Naive thymus-derived CD8-positive, alpha-beta T cell (primary cell): ENCODE data around the gene DLX4. TPM values are rescaled to one million over a fixed set of nuclear protein-coding genes. Genes with fewer than 3 reads are reported as not detected.

Experiments
- ATAC-seq, 2 donors: fragments of 150-1000 bp; cut with Tn5 transposase in 1 of 2; sonication (Bioruptor Pico), chemical (Tn5 transposase) in 1 of 2; 1 replicate in 1 of 2; 2 replicates in 1 of 2; pipeline ENCODE4 v1.10.0; 2021; ENCODE audit warnings: mild to moderate bottlenecking in 2 of 2, moderate library complexity in 2 of 2
- POLR2A ChIA-PET: fragments of 350-600 bp; sonication (Branson Sonifier 250); formaldehyde crosslinking; loops from one replicate; lab custom pipeline; 2021; ENCODE audit warnings: antibody characterized with exemption; lab: Charles Lee
- DNase-seq, 10 donors: peaks; one replicate each; pipeline versions ENCODE4 v3.0.0 to v3.0.0-alpha.2; 2020 to 2022
- H3K27ac Mint-ChIP-seq, 10 donors: one replicate each; pipeline ENCODE4 v1.8.0; 2020 to 2022; ENCODE audit warnings: mild to moderate bottlenecking in 10 of 10, mixed read lengths in 10 of 10, moderate library complexity in 4 of 10, inconsistent platforms in 1 of 10
- H3K27me3 Mint-ChIP-seq, 5 donors: one replicate each; pipeline ENCODE4 v1.8.0; 2021 to 2022; ENCODE audit warnings: mixed read lengths in 5 of 5
- H3K36me3 Mint-ChIP-seq, 3 donors: one replicate each; pipeline ENCODE4 v1.8.0; 2020 to 2022; ENCODE audit warnings: mixed read lengths in 3 of 3, mild to moderate bottlenecking in 2 of 3, inconsistent platforms in 1 of 3
- H3K4me1 Mint-ChIP-seq, 4 donors: one replicate each; pipeline ENCODE4 v1.8.0; 2021 to 2022; ENCODE audit warnings: mixed read lengths in 4 of 4
- H3K4me3 Mint-ChIP-seq, 10 donors: one replicate each; pipeline ENCODE4 v1.8.0; 2020 to 2022; ENCODE audit warnings: mild to moderate bottlenecking in 10 of 10, mixed read lengths in 10 of 10, moderate library complexity in 6 of 10, inconsistent platforms in 1 of 10
- H3K9me3 Mint-ChIP-seq, 9 donors: one replicate each; pipeline ENCODE4 v1.8.0; 2020 to 2022; ENCODE audit warnings: mixed read lengths in 9 of 9, mild to moderate bottlenecking in 3 of 9, inconsistent platforms in 1 of 9, moderate library complexity in 1 of 9
- polyA plus RNA-seq, 3 donors: library from polyadenylated mRNA; unstranded; fragments of 300-500 nt; fragmentation: Illumina TruSeq; gene quantifications; one replicate each; pipeline ENCODE4 v1.2.3, GENCODE V29; 2021
- total RNA-seq, 8 experiments: library from RNA in 2 of 8; stranded (reverse) in 2 of 8; gene quantifications; one replicate each; pipeline ENCODE4 v1.2.3 and lab custom pipeline; 2021 to 2026

Gene DLX4
- total and polyA plus RNA-seq, 5 experiments from 2014 or later = 0.11 to 1.4 (median 0.88) TPM; not detected in 2

- POLR2A ChIA-PET = no interaction called here
- Mint-ChIP-seq H3K9me3 (no peaks in the 10 kb centered on the region), H3K36me3 (no peaks in the 10 kb centered on the region), H3K27me3 (peaks cover 5 to 72% (median 46%) of the 10 kb centered on the region in 5 donors), H3K4me1 (no peaks in the 10 kb centered on the region), H3K27ac (no peak overlapping the region), H3K4me3 (no peak overlapping the region)
- ATAC-seq = no peak
- DNase-seq = no peak
These were observed 36.8 kb upstream of the DLX4 start for GRCh38 chr17:49932138-49932723.

GRCh38 chr17:49932901-49933300, 36.1 kb upstream of the DLX4 start:
- H3K27ac Mint-ChIP-seq = no peak overlapping the region
- H3K4me1 Mint-ChIP-seq = no peaks in the 10 kb centered on the region
- POLR2A ChIA-PET = no interaction called here
- ATAC-seq = no peak
- no peak overlapping the region for H3K4me3 Mint-ChIP-seq
- DNase-seq = no peak
- no peaks in the 10 kb centered on the region for H3K9me3 Mint-ChIP-seq
- H3K36me3 Mint-ChIP-seq = no peaks in the 10 kb centered on the region
- H3K27me3 Mint-ChIP-seq = peaks cover 5 to 66% (median 43%) of the 10 kb centered on the region in 5 donors

GRCh38 chr17:49935526-49936210, 33.3 kb upstream of the DLX4 start:
- ATAC-seq = no peak
- Mint-ChIP-seq H3K36me3 (no peaks in the 10 kb centered on the region), H3K9me3 (no peaks in the 10 kb centered on the region), H3K27ac (no peak overlapping the region), H3K4me3 (no peak overlapping the region), H3K27me3 (peaks cover 4 to 66% (median 29%) of the 10 kb centered on the region in 5 donors), H3K4me1 (peaks cover 0 to 2% (median 0%) of the 10 kb centered on the region in 4 donors)
- POLR2A ChIA-PET = no interaction called here
- no peak for DNase-seq

DNA sequence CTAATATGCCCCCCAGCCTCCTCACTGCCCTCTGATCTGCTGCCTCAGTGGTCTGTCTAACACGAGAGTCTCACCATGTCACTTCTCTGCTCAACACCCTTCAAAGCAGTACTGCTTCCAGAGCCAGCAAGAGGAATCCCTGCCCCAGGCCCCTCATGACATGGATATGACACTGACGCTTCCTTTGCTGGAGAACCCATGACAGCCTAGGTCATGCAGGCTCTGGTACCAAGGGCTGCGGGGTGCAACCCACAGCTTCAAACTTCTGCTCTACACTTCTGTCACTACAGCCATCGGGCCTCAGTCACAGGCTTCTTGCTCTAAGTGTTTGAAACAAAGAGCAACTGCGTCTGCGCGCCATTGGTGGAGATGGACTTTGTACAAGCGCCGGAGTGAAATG, 32.6 kb upstream of the DLX4 start:
- peaks cover 4 to 59% (median 27%) of the 10 kb centered on the region in 5 donors for H3K27me3 Mint-ChIP-seq
- POLR2A ChIA-PET = no interaction called here
- peaks cover 0 to 2% (median 0%) of the 10 kb centered on the region in 4 donors for H3K4me1 Mint-ChIP-seq

GRCh38 chr17:49939318-49939717, 29.7 kb upstream of the DLX4 start:
- H3K4me1 Mint-ChIP-seq = peaks cover 0 to 2% (median 0%) of the 10 kb centered on the region in 4 donors
- no peaks in the 10 kb centered on the region for H3K9me3 Mint-ChIP-seq
- no peak overlapping the region for H3K4me3 Mint-ChIP-seq
- POLR2A ChIA-PET = no interaction called here
- H3K27me3 Mint-ChIP-seq = peaks cover 3 to 73% (median 26%) of the 10 kb centered on the region in 5 donors
- no peaks in the 10 kb centered on the region for H3K36me3 Mint-ChIP-seq
- DNase-seq = no peak
- H3K27ac Mint-ChIP-seq = no peak overlapping the region
- no peak for ATAC-seq

More for the DNA sequence above, 32.6 kb upstream of the DLX4 start:
- no peaks in the 10 kb centered on the region for H3K9me3 Mint-ChIP-seq
- DNase-seq (no peak), ATAC-seq (no peak)
- no peaks in the 10 kb centered on the region for H3K36me3 Mint-ChIP-seq
- no peak overlapping the region for H3K4me3 Mint-ChIP-seq
- H3K27ac Mint-ChIP-seq = no peak overlapping the region

DNA sequence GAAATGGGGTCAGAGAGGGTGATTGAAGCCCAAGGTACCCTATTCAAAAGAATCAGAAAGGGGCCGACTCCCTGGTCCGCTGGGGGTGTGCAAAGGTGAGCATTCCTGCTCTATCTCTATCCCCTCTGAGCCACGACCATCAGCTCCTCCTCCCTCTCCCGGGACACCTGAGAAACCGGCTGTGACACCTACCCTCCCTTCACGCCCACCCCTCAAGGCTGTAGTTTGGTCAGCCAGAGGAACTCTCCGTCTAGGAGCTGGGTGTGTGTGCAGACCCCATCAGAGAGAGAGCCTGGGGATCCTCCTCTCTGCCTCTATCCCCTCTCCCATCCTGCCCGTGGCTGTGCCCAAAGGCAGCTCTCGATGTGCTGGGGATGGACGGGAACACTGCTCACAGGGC, 27.6 kb upstream of the DLX4 start:
- no peak overlapping the region for H3K27ac Mint-ChIP-seq
- DNase-seq (no peak), ATAC-seq (no peak)
- H3K4me1 Mint-ChIP-seq = peaks cover 0 to 2% (median 0%) of the 10 kb centered on the region in 4 donors
- H3K27me3 Mint-ChIP-seq = peaks cover 2 to 60% (median 24%) of the 10 kb centered on the region in 5 donors
- no peaks in the 10 kb centered on the region for H3K36me3 Mint-ChIP-seq
- no peak overlapping the region for H3K4me3 Mint-ChIP-seq
- no peaks in the 10 kb centered on the region for H3K9me3 Mint-ChIP-seq
- POLR2A ChIA-PET = no interaction called here

- H3K27me3 Mint-ChIP-seq = peaks cover 2 to 57% (median 24%) of the 10 kb centered on the region in 5 donors
- no peak overlapping the region for H3K27ac Mint-ChIP-seq
- ATAC-seq (no peak), DNase-seq (no peak)
- H3K4me1 Mint-ChIP-seq = peaks cover 0 to 2% (median 0%) of the 10 kb centered on the region in 4 donors
- POLR2A ChIA-PET = no interaction called here
- no peaks in the 10 kb centered on the region for H3K36me3 Mint-ChIP-seq
- no peak overlapping the region for H3K4me3 Mint-ChIP-seq
- H3K9me3 Mint-ChIP-seq = no peaks in the 10 kb centered on the region
These were observed 26.0 kb upstream of the DLX4 start for GRCh38 chr17:49942947-49943346.

DNA sequence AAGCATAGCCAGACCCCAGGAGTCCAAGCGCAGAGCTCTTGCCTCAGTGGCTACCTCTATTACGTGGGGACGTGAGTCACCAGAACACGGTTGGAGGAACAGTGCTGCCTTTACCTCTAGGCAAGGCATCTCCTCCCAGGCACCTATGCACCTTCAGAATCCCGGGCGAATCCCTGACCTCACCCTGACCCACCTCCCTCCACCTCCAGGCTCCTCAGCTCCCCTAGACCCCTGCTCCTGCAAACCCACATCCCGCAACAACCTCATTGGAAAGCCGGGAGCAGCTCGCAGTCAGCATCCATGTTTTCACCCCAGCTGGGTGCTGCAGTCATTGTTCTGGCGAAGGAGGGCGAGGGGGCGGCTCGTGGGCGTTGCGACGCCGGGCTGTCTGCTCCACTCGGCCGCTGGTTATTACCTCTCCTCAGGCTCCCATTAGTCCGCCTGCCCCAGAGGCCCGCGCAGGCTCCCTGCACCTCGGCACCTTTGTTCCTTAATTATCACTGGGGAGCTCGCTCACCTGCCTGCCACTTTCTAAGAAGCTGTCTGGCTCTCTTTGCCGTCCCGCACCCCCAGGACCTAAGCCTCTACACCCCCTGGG, 24.6 kb upstream of the DLX4 start:
- Mint-ChIP-seq H3K4me3 (no peak overlapping the region), H3K36me3 (no peaks in the 10 kb centered on the region), H3K9me3 (no peaks in the 10 kb centered on the region), H3K27ac (no peak overlapping the region), H3K4me1 (no peaks in the 10 kb centered on the region), H3K27me3 (peaks cover 2 to 59% (median 27%) of the 10 kb centered on the region in 5 donors)
- ATAC-seq (no peak), DNase-seq (no peak)
- POLR2A ChIA-PET = interaction anchor here (0.6 kb wide), 1 partner anchor 37 kb away, joined by 3 read pairs; no protein-coding TSS in a partner anchor

DNA sequence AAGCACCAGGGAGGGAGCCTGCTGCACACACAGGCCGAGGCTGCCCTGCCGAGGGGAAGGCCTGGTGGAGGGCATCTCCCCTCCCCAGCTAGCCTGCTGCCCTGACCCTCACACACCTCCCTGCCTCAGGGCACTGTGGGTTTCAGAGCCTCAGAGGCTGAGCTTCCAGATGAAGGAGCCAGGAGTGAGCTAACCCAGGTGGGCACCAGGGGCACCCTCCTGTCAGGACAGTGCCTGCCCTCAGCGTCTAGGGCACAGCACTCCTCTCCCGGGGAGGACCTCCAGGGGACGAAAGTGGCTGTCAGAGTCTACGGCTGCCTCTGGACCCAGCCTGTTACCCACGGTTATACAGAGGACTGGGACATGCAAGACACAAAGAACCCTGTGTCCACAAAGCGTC, 22.8 kb upstream of the DLX4 start:
- Mint-ChIP-seq H3K27ac (no peak overlapping the region), H3K9me3 (no peaks in the 10 kb centered on the region), H3K4me1 (no peaks in the 10 kb centered on the region), H3K4me3 (no peak overlapping the region), H3K27me3 (peaks cover 13 to 65% (median 35%) of the 10 kb centered on the region in 5 donors), H3K36me3 (no peaks in the 10 kb centered on the region)
- DNase-seq (no peak), ATAC-seq (no peak)
- POLR2A ChIA-PET = no interaction called here

DNA sequence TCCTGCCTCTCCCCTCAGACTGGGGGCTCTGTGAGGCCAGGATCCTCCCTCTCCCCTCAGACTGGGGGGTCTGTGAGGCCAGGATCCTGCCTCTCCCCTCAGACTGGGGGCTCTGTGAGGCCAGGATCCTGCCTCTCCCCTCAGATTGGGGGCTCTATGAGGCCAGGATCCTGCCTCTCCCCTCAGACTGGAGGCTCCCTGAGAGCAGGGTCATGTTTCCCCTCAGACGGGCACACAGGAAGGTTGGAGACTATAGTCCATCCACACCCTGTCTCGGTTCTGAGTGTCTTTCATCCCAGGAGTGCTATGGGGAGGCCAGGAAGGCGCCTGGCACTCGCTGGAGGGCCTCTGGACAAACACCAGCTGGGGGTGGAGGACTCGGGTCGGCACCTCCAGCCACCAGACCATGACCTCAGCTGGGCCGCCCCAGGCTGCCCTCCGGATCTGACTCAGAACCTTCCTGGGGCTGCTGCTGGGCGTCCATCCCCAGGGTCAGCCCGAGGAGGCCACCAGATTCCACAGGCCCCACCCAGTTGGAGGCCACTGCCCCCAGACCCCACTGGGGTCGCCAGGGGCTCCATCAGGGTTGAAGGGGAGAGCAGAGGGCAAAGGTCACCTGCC, 21.9 kb upstream of the DLX4 start:
- H3K4me3 Mint-ChIP-seq = no peak overlapping the region
- DNase-seq (no peak), ATAC-seq (no peak)
- no peaks in the 10 kb centered on the region for H3K9me3 Mint-ChIP-seq
- H3K36me3 Mint-ChIP-seq = no peaks in the 10 kb centered on the region
- POLR2A ChIA-PET = no interaction called here
- no peak overlapping the region for H3K27ac Mint-ChIP-seq
- no peaks in the 10 kb centered on the region for H3K4me1 Mint-ChIP-seq
- peaks cover 15 to 69% (median 40%) of the 10 kb centered on the region in 5 donors for H3K27me3 Mint-ChIP-seq

DNA sequence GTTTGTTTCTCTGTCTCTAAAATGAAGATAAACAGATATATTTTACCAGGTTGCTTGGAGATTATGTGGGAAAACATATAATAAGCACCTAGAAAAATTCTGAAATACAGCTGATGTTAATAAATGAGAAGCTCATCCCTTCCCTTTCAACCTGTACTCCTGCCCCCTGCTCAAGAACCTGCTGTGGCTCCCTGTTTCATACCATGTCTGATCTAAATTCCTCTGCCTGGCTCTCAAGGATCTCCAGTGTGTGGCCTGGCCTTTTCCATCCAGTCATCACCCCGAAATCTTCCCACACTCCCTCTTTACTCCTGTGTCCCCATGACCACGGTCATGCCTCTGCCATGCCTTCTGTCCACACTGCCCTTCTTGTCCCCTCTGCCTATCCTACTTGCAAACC, 19.4 kb upstream of the DLX4 start:
- POLR2A ChIA-PET = interaction anchor here (0.6 kb wide), 1 partner anchor 39 kb away, joined by 3 read pairs; no protein-coding TSS in a partner anchor
- no peak for DNase-seq
- no peak for ATAC-seq
- H3K27me3 Mint-ChIP-seq = peaks cover 25 to 75% (median 42%) of the 10 kb centered on the region in 5 donors
- H3K4me1 Mint-ChIP-seq = peaks cover 0 to 8% (median 4%) of the 10 kb centered on the region in 4 donors
- no peaks in the 10 kb centered on the region for H3K9me3 Mint-ChIP-seq
- H3K4me3 Mint-ChIP-seq = no peak overlapping the region
- no peak overlapping the region for H3K27ac Mint-ChIP-seq
- no peaks in the 10 kb centered on the region for H3K36me3 Mint-ChIP-seq

- no peak overlapping the region for H3K4me3 Mint-ChIP-seq
- POLR2A ChIA-PET = interaction anchor here (1.4 to 2.3 kb wide), 2 partner anchors 45 to 47 kb away, joined by 6 to 10 read pairs; no protein-coding TSS in a partner anchor
- H3K9me3 Mint-ChIP-seq = no peaks in the 10 kb centered on the region
- no peak overlapping the region for H3K27ac Mint-ChIP-seq
- H3K27me3 Mint-ChIP-seq = peaks cover 25 to 65% (median 38%) of the 10 kb centered on the region in 5 donors
- DNase-seq (no peak), ATAC-seq (no peak)
- peaks cover 0 to 8% (median 4%) of the 10 kb centered on the region in 4 donors for H3K4me1 Mint-ChIP-seq
- H3K36me3 Mint-ChIP-seq = no peaks in the 10 kb centered on the region
These were observed 17.5 kb upstream of the DLX4 start for GRCh38 chr17:49951362-49952082.
